ENCODE measurements around the gene GAS5. TPM values are rescaled to one million over a fixed set of nuclear protein-coding genes. Genes with fewer than 3 reads are reported as not detected.
A peak's percentile ranks its signal among the peaks of the same experiment; 100 is the strongest.
"Not testable (repeated sequence)": the region's sequence is repeated elsewhere in the genome, so short reads cannot be mapped to it uniquely, and the experiment has no call there.

Gene GAS5
- total RNA-seq, 1 donor from 2014 or later = 282 TPM

DNA sequence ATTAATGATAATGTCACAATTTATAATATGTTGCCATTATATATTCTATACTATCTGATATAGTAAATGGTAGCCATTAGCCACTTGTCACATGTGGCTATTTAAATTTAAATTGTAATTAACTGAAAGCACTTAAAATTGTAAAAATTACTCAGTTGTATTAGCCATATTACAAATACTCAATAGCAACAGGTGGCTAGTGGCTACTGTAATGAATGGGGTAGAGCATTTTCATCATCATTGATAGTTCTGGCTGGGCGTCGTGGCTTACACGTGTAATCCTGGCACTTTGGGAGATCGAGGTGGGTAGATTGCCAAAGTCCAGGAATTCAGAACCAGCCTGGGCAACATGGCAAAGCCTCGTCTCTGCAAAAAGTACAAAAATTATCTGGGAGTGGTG, 16.9 kb upstream of the GAS5 start:
- peaks cover 28% of the 10 kb centered on the region for H3K36me3 ChIP-seq
- ATAC-seq = no peak
- intact Hi-C loops (cut with DNase I) = no loop called here
- H3K9me3 ChIP-seq = no peaks in the 10 kb centered on the region
- H3K4me3 ChIP-seq = no peak overlapping the region
- H3K4me1 ChIP-seq = no peaks in the 10 kb centered on the region
- TF ChIP-seq, protein P1, sequence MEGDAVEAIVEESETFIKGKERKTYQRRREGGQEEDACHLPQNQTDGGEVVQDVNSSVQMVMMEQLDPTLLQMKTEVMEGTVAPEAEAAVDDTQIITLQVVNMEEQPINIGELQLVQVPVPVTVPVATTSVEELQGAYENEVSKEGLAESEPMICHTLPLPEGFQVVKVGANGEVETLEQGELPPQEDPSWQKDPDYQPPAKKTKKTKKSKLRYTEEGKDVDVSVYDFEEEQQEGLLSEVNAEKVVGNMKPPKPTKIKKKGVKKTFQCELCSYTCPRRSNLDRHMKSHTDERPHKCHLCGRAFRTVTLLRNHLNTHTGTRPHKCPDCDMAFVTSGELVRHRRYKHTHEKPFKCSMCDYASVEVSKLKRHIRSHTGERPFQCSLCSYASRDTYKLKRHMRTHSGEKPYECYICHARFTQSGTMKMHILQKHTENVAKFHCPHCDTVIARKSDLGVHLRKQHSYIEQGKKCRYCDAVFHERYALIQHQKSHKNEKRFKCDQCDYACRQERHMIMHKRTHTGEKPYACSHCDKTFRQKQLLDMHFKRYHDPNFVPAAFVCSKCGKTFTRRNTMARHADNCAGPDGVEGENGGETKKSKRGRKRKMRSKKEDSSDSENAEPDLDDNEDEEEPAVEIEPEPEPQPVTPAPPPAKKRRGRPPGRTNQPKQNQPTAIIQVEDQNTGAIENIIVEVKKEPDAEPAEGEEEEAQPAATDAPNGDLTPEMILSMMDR (IDR thresholded peaks at IDR 0.05) = no peak
- no peaks in the 10 kb centered on the region for H3K27me3 ChIP-seq (ENCODE audit: low read depth)
- no peak overlapping the region for H3K27ac ChIP-seq
- no peak for DNase-seq

GRCh38 chr1:173881117-173881516, 13.3 kb upstream of the GAS5 start:
- ATAC-seq; DNase-seq; H3K27me3 ChIP-seq (ENCODE audit: low read depth); H3K27ac ChIP-seq; H3K4me1 ChIP-seq; H3K4me3 ChIP-seq; H3K9me3 ChIP-seq; intact Hi-C loops (cut with DNase I): not testable (repeated sequence)
- peaks cover 37% of the 10 kb centered on the region for H3K36me3 ChIP-seq

- intact Hi-C loops (cut with DNase I) = no loop called here
- TF ChIP-seq, protein P1 (IDR thresholded peaks at IDR 0.05) = no peak
- Histone ChIP-seq H3K27me3 (ENCODE audit: low read depth) (no peaks in the 10 kb centered on the region), H3K27ac (no peak overlapping the region), H3K36me3 (peaks cover 48% of the 10 kb centered on the region), H3K9me3 (no peaks in the 10 kb centered on the region), H3K4me1 (no peaks in the 10 kb centered on the region), H3K4me3 (no peak overlapping the region)
- ATAC-seq (no peak), DNase-seq (no peak)
Measured at GRCh38 chr1:173878251-173878650, 10.5 kb upstream of the GAS5 start.

DNA sequence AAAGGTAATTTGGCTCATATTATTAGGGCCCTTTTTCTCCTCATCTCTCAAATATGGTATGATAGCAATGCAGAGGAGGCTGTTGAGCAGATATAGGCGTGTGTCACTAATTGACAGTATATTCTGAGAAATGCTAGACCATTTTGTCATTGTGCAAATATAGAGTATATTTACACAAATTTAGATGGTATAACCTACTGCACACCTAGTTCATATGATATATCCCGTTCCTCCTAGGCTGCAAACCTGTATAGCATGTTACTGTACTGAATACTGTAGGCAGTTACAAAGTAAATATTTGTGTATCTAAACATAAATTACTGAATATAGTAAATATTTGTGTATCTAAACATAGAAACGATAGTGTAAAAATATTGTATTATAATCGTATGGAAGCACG, 8.9 kb upstream of the GAS5 start:
- H3K4me3 ChIP-seq = no peak overlapping the region
- H3K9me3 ChIP-seq = no peaks in the 10 kb centered on the region
- DNase-seq = no peak
- ATAC-seq = no peak
- no peaks in the 10 kb centered on the region for H3K27me3 ChIP-seq (ENCODE audit: low read depth)
- H3K36me3 ChIP-seq = peaks cover 50% of the 10 kb centered on the region
- no peak overlapping the region for H3K27ac ChIP-seq
- intact Hi-C loops (cut with DNase I) = no loop called here
- H3K4me1 ChIP-seq = no peaks in the 10 kb centered on the region
- TF ChIP-seq, protein P1 (IDR thresholded peaks at IDR 0.05) = no peak

DNA sequence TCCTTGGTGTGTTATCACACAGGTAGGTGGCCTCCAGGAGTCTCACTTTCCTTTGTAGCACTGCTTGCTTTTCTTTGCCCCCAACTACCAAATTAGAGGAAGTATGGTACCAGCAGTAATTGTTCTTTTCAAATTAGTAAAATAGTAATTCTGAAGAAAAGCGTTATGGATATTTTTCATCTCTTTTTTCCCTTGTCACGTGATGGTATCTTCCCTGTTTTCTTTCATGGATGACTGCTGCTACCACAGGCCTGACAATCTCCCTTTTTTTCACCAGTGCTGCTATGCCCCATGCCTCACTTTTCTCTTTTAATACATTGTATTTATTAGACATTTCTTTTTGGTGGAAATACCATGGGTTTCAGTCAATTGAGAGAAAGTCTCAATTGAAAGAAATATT, 3.7 kb upstream of the GAS5 start:
- no peak for ATAC-seq
- H3K27me3 ChIP-seq (ENCODE audit: low read depth) = no peaks in the 10 kb centered on the region
- intact Hi-C loops (cut with DNase I) = no loop called here
- no peaks in the 10 kb centered on the region for H3K9me3 ChIP-seq
- no peak overlapping the region for H3K27ac ChIP-seq
- H3K4me1 ChIP-seq = peaks cover 32% of the 10 kb centered on the region
- H3K36me3 ChIP-seq = peaks cover 28% of the 10 kb centered on the region
- TF ChIP-seq, protein P1 (IDR thresholded peaks at IDR 0.05) = no peak
- no peak for DNase-seq
- no peak overlapping the region for H3K4me3 ChIP-seq

- H3K4me1 ChIP-seq = peaks cover 36% of the 10 kb centered on the region
- DNase-seq (no peak), ATAC-seq (no peak)
- H3K9me3 ChIP-seq = no peaks in the 10 kb centered on the region
- intact Hi-C loops (cut with DNase I) = no loop called here
- no peaks in the 10 kb centered on the region for H3K27me3 ChIP-seq (ENCODE audit: low read depth)
- TF ChIP-seq, protein P1 (IDR thresholded peaks at IDR 0.05) = no peak
- H3K27ac ChIP-seq = peak overlapping the region; percentile 95
- H3K36me3 ChIP-seq = peaks cover 28% of the 10 kb centered on the region
- H3K4me3 ChIP-seq = no peak overlapping the region
Measured at GRCh38 chr1:173871091-173871490, 3.3 kb upstream of the GAS5 start.
